SJSA1 (cell line): ENCODE results near the gene SUMO3. TPM values are rescaled to one million over a fixed set of nuclear protein-coding genes. Genes with fewer than 3 reads are reported as not detected.

ENCODE experiments used
- DNase-seq, 2 experiments: peaks; one replicate each; pipeline ENCODE4 v3.0.0-alpha.2; 2015 to 2020; ENCODE audit warnings: low spot score in 2 of 2, low read depth in 1 of 2
- H3K27ac ChIP-seq: fragments of 250-450 bp; sonication (Bioruptor Pico); 2 replicates; pipeline ENCODE4 v1.5.1; 2020; ENCODE audit warnings: mild to moderate bottlenecking, moderate library complexity
- H3K27me3 ChIP-seq: fragments of 250-450 bp; sonication (Bioruptor Pico); replicated peaks from 2 replicates; pipeline ENCODE4 v1.5.1; 2020; ENCODE audit warnings: mild to moderate bottlenecking, moderate library complexity
- H3K36me3 ChIP-seq: fragments of 250-450 bp; sonication (Bioruptor Pico); 2 replicates; pipeline ENCODE4 v1.5.1; 2020; ENCODE audit warnings: mild to moderate bottlenecking
- H3K4me1 ChIP-seq: fragments of 250-450 bp; sonication (Bioruptor Pico); replicated peaks from 2 replicates; pipeline ENCODE4 v1.6.1; 2021; ENCODE audit warnings: mild to moderate bottlenecking
- H3K4me3 ChIP-seq: fragments of 250-450 bp; sonication (Bioruptor Pico); 2 replicates; pipeline ENCODE4 v1.5.1; 2020; ENCODE audit warnings: mild to moderate bottlenecking
- H3K9me3 ChIP-seq: fragments of 250-450 bp; sonication (Bioruptor Pico); replicated peaks from 2 replicates; pipeline ENCODE4 v1.5.1; 2020; ENCODE audit warnings: mild to moderate bottlenecking
- total RNA-seq: library from RNA; depleted of rRNA; stranded (reverse); fragments of >200 nt; shearing (Covaris generic); gene quantifications from 2 replicates; pipeline ENCODE4 v1.2.3, GENCODE V29; 2014

SUMO3 gene
- total RNA-seq, 1 experiment from 2014 or later: 173 TPM

GRCh38 chr21:44799646-44800045 is 18.2 kb downstream of the SUMO3 start:
- DNase-seq: no peak
- peaks cover 67% of the 10 kb centered on the region for H3K36me3 ChIP-seq
- H3K4me1 ChIP-seq: peaks cover 20% of the 10 kb centered on the region
- H3K27me3 ChIP-seq: no peaks in the 10 kb centered on the region
- H3K27ac ChIP-seq: no peak overlapping the region
- H3K4me3 ChIP-seq: no peak overlapping the region
- H3K9me3 ChIP-seq: 0 out of 2 replicates have a peak, but pooled peaks cover 4% of the 10 kb centered on the region

GRCh38 chr21:44797775-44798174 is 20.1 kb downstream of the SUMO3 start:
- H3K4me1 ChIP-seq: peaks cover 23% of the 10 kb centered on the region
- peaks cover 61% of the 10 kb centered on the region for H3K36me3 ChIP-seq
- no peak overlapping the region for H3K4me3 ChIP-seq
- H3K27ac ChIP-seq: no peak overlapping the region
- DNase-seq: no peak
- H3K27me3 ChIP-seq: no peaks in the 10 kb centered on the region
- H3K9me3 ChIP-seq: 0 out of 2 replicates have a peak, but pooled peaks cover 4% of the 10 kb centered on the region

GRCh38 chr21:44795342-44795741 is 22.5 kb downstream of the SUMO3 start:
- Histone ChIP-seq H3K27me3 (no peaks in the 10 kb centered on the region), H3K4me3 (no peak overlapping the region), H3K27ac (no peak overlapping the region), H3K4me1 (peaks cover 12% of the 10 kb centered on the region), H3K36me3 (peaks cover 72% of the 10 kb centered on the region), H3K9me3 (no peaks in the 10 kb centered on the region)
- DNase-seq: no peak

- no peak for DNase-seq
Measured at GRCh38 chr21:44793592-44794374, 24.1 kb downstream of the SUMO3 start.

GRCh38 chr21:44792702-44793591 is 24.9 kb downstream of the SUMO3 start:
- H3K4me3 ChIP-seq: no peak overlapping the region
- H3K4me1 ChIP-seq: peaks cover 4% of the 10 kb centered on the region; the same call in 1 of the 2 replicates
- no peaks in the 10 kb centered on the region for H3K9me3 ChIP-seq
- no peaks in the 10 kb centered on the region for H3K27me3 ChIP-seq
- DNase-seq: peak in 1 of 2 experiments; percentile 48
- peaks cover 57% of the 10 kb centered on the region for H3K36me3 ChIP-seq
- no peak overlapping the region for H3K27ac ChIP-seq

More at GRCh38 chr21:44793592-44794374, 24.1 kb downstream of the SUMO3 start:
- H3K27me3 ChIP-seq: no peaks in the 10 kb centered on the region
- H3K9me3 ChIP-seq: no peaks in the 10 kb centered on the region
- H3K27ac ChIP-seq: no peak overlapping the region
- H3K4me1 ChIP-seq: peaks cover 4% of the 10 kb centered on the region; the same call in 1 of the 2 replicates
- peaks cover 65% of the 10 kb centered on the region for H3K36me3 ChIP-seq
- no peak overlapping the region for H3K4me3 ChIP-seq

GRCh38 chr21:44791993-44792392 is 25.9 kb downstream of the SUMO3 start:
- no peak for DNase-seq
- H3K27me3 ChIP-seq: no peaks in the 10 kb centered on the region
- H3K4me3 ChIP-seq: no peak overlapping the region
- H3K9me3 ChIP-seq: no peaks in the 10 kb centered on the region
- H3K27ac ChIP-seq: no peak overlapping the region
- H3K36me3 ChIP-seq: peaks cover 62% of the 10 kb centered on the region
- peaks cover 4% of the 10 kb centered on the region; the same call in 1 of the 2 replicates for H3K4me1 ChIP-seq

- Histone ChIP-seq H3K27ac (no peak overlapping the region), H3K4me3 (no peak overlapping the region), H3K27me3 (no peaks in the 10 kb centered on the region), H3K36me3 (peaks cover 60% of the 10 kb centered on the region), H3K9me3 (no peaks in the 10 kb centered on the region), H3K4me1 (peaks cover 4% of the 10 kb centered on the region; the same call in 1 of the 2 replicates)
- DNase-seq: no peak
Measured at GRCh38 chr21:44791246-44791645, 26.6 kb downstream of the SUMO3 start.

- H3K4me3 ChIP-seq: no peak overlapping the region
- H3K36me3 ChIP-seq: peaks cover 67% of the 10 kb centered on the region
- DNase-seq: no peak
- no peak overlapping the region for H3K27ac ChIP-seq
- H3K9me3 ChIP-seq: no peaks in the 10 kb centered on the region
- peaks cover 4% of the 10 kb centered on the region; the same call in 1 of the 2 replicates for H3K4me1 ChIP-seq
- no peaks in the 10 kb centered on the region for H3K27me3 ChIP-seq
Measured at GRCh38 chr21:44790368-44790767, 27.5 kb downstream of the SUMO3 start.

- Histone ChIP-seq H3K27ac (no peak overlapping the region), H3K4me3 (no peak overlapping the region), H3K27me3 (no peaks in the 10 kb centered on the region), H3K9me3 (no peaks in the 10 kb centered on the region), H3K4me1 (peaks cover 4% of the 10 kb centered on the region; the same call in 1 of the 2 replicates), H3K36me3 (peaks cover 72% of the 10 kb centered on the region)
- no peak for DNase-seq
Measured at GRCh38 chr21:44789880-44790279, 28.0 kb downstream of the SUMO3 start.

- no peaks in the 10 kb centered on the region; the same call in 1 of the 2 replicates for H3K4me1 ChIP-seq
- DNase-seq: no peak
- peaks cover 60% of the 10 kb centered on the region for H3K36me3 ChIP-seq
- no peak overlapping the region for H3K4me3 ChIP-seq
- H3K9me3 ChIP-seq: no peaks in the 10 kb centered on the region
- no peaks in the 10 kb centered on the region for H3K27me3 ChIP-seq
- no peak overlapping the region for H3K27ac ChIP-seq
Measured at GRCh38 chr21:44785620-44786335, 32.1 kb downstream of the SUMO3 start.

GRCh38 chr21:44784810-44785209 is 33.1 kb downstream of the SUMO3 start:
- Histone ChIP-seq H3K27ac (no peak overlapping the region), H3K27me3 (no peaks in the 10 kb centered on the region), H3K4me3 (no peak overlapping the region), H3K9me3 (no peaks in the 10 kb centered on the region), H3K36me3 (peaks cover 59% of the 10 kb centered on the region), H3K4me1 (no peaks in the 10 kb centered on the region; the same call in 1 of the 2 replicates)
- DNase-seq: no peak

- Histone ChIP-seq H3K27ac (no peak overlapping the region), H3K36me3 (peaks cover 65% of the 10 kb centered on the region), H3K4me3 (no peak overlapping the region), H3K4me1 (no peaks in the 10 kb centered on the region; the same call in 1 of the 2 replicates), H3K9me3 (no peaks in the 10 kb centered on the region), H3K27me3 (no peaks in the 10 kb centered on the region)
- no peak for DNase-seq
Measured at GRCh38 chr21:44783020-44783696, 34.7 kb downstream of the SUMO3 start.
